SH-SY5Y (cell line): ENCODE measurements around the gene NRTN.

Experiments used
- GATA2 ChIP-seq: IDR thresholded peaks from 2 replicates; pipeline ENCODE4 v1.6.1; 2011; ENCODE audit warnings: mild to moderate bottlenecking, low read depth, low read length
- GATA3 ChIP-seq: IDR thresholded peaks from 2 replicates; pipeline ENCODE4 v1.6.1; 2011; ENCODE audit warnings: low read depth, mild to moderate bottlenecking, low read length, moderate library complexity

The NRTN gene

DNA sequence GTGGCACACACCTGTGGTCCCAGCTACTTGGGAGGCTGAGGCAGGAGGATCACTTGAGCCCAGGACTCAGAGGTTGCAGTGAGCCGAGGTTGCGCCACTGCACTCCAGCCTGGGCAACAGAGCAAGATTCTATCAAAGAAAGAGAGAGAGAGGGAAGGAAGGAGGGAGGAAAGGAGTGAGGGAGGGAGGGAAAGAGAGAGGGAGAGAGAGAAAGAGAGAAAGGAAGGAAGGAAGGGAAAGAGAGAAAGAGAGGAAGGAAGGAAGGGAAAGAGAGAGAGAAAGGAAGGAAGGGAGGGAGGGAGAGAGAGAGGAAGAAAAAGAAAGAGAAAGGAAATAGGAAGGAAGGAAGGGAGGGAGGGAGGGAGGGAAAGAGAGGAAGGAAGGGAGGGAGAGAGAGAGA, 12.4 kb downstream of the NRTN start:
- no peak for TF ChIP-seq GATA2
- no peak for TF ChIP-seq GATA3

DNA sequence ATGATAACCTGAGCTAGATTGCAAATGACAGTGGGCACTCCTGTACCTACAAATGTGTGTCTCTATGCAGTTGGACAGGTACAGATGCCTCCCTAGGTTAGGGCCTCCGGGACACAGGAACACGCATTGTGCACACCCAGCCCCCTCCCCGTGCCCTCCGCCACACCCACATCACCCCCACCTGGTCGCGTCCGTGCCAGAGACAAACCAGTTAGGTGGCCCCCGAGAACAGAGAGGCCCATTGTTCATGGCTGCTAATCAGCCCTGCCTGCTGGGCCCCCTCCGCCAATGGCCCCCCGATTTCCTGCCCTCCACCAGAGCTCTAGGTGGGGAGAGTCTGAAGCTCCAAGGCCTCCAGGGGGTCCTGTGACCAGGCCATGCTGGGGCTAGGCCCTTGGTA, 13.7 kb downstream of the NRTN start:
- TF ChIP-seq GATA3 (no peak), GATA2 (no peak)

DNA sequence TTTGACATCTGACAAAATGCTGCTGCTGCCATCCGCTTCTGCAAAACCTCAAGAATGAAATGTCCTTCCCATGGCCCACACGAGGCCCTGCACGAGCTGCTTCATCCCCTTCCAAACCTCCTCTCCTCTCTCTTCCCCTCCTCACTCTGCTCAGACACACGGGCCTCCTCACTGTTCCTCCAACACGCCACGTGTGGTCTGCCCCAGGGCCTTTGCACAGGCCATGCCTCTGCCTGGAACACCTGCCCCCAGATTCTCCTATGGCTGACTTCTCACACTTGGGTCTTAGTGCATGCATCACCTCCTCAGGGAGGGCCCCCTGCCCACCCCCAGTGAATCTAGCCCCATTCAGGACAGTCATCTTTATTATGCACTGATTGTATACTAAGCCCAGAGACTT, 15.9 kb downstream of the NRTN start:
- no peak for TF ChIP-seq GATA3

DNA sequence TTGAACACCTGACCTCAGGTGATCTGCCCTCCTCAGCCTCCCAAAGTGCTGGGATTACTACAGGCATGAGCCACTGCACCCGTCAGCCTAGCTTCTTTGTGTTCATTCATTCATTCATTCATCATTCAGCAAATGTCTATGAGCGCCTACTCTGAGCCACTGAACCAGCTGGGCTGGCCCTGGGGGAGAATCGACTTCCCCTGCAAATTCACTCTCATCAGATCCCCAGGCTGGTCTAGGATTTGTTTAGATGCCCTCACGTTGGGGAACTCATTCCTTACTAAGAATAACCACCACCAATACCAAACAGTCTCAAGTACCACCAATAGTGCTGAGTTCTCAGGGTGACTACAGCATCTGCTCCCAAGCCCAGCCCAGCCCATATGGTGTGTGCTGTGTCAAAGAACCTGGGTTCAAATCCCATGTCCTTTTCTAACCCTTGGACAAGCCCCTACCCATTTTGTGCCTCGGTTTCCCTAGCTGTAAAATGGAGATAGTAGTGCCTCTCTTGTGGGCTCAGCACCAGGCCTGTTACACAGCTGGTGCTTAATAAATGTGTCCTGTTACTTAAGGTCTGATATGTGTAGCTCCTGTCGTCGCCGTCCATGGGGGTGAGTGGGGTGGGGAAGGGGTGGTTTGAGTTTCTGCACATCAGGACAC, 16.8 kb downstream of the NRTN start:
- no peak for TF ChIP-seq GATA2
- no peak for TF ChIP-seq GATA3

DNA sequence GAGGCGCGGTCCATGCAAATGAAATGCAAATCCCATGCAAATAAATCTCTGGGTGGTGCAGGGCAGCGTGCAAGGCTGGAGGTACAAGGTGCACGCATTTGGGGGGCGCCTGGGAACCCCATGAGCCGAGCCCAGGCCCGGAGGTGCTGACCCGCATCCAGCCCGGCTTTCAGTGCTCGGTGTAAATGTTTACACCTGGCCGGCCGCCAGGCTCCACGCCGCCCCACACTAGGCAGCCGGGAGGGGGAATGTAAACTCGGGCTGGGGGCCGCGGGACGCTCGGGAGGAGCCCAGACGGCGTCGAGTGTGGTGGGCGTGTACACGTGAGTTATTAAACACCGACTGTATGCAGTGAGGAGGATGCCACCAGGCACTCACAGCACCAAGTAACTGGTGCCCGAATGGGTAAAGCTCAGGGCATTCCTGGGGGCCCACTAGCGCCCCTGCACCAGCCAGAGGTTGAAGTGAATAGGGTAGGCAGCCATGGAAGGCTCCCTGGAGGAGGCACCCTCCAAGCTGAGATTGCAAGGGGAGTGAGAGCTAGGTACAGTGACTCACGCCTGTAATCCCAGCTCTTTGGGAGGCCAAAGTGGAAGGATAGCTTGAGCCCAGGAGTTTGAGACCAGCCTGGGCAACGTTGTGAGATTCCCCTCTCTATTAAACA, 17.4 kb downstream of the NRTN start:
- no peak for TF ChIP-seq GATA2
- TF ChIP-seq GATA3 = no peak

DNA sequence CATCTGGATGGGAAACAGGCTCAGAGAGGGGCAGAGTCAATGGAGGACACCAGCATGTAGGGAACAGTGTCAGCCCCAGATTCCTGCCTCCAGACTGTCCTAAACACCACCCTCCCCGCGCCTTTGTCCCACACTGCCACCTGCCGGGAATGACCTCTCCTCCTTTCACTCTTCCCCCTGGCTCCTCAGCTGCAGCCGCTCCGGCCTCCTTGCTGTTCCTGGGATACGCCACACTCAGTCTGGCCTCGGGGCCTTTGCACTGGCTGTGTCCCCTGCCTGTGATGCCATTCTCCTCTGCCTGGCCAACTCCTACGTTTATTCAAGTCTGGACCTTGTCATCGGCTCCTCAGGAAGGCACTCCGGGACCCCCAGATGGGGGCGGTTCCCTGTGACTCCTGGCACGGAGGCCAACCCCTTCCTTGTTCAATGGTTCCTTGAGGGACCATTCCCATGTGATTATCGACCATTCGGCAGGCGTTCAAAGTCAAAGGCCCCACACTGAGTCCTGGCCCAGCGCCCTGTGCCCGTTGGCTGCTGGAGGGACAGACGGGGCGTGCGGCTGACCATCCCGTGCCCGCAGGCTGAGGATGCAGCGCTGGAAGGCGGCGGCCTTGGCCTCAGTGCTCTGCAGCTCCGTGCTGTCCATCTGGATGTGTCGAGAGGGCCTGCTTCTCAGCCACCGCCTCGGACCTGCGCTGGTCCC, 18.9 kb downstream of the NRTN start:
- TF ChIP-seq GATA3 = no peak
- no peak for TF ChIP-seq GATA2

DNA sequence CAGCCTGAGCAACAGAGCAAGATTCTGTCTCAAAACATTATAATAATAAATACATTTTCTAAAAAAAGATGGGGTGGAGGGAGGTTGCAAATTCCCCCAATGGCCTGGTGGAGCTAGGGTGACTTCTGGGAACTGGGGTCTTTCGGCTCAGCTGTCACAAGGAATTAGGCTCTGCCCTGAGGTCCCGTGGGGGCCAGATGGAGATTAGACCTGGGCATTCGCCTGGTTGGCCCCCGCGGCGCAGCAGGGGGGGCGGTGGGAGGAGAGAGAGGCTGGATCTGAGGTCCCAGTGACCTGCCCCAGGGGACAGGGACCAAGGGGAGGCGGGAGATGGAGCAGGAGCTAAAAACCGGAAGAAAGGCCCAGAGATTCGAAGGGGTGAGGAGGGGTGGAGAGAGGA, 19.9 kb downstream of the NRTN start:
- TF ChIP-seq GATA3 (no peak), GATA2 (no peak)

DNA sequence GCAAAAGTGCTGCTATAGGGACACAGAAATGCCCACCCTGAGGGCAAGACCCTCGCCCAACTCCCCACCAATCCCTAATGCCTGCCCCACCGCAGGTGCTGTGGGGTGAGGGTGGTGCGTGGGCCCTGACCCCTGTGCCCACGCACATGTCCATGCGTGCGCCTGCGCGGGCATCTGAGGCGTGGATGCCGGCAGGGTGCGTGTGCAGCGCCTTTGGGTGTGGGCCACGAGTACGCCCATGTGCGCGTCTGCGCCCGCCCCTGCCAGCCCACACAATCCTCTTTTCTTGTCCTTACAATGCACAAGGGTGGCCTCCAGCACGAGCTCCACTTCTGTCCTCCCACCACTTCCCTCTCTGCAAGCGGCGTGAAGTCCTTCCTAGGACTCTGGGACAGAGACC, 20.3 kb downstream of the NRTN start:
- TF ChIP-seq GATA2 (no peak), GATA3 (no peak)

DNA sequence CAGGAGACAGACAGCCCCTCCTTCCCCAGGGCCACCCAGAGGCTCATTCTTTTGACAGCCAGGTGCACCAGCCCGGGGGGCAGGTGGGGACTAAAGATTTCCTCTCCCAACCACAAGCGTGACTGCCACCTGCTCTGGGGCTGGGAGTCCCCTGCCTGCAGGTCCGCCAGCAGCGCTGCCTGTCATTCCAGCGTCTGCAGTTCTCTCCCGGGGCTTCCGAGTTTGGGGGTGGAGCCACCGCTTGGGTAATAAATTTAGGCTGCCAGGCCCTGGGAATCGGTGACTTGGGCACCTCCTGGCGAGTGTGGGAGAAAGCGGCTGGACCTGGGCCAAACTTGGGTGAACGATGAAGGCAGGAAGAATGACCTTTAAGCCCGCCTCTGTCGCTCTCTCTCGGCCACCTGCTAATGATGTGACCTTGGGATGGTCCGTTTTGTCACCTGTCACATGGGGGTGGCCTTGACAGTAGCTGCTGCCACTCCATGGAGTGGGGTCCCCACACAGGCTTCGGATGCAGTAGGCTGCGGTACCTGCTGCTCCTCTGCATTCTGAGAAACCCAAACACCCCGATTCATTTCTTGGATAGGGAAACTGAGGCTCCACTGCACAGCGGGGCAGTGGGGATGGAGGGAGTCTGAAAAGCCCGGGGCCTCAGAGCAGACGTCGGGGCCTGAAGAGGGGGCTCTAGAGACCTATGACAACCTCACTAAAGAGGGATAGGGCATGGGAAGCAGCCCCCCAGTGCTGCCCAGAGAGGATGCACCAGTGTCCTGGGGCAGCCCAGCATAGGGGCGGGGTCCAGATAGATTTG, 21.9 kb downstream of the NRTN start:
- TF ChIP-seq GATA2 = no peak
- TF ChIP-seq GATA3 = no peak

DNA sequence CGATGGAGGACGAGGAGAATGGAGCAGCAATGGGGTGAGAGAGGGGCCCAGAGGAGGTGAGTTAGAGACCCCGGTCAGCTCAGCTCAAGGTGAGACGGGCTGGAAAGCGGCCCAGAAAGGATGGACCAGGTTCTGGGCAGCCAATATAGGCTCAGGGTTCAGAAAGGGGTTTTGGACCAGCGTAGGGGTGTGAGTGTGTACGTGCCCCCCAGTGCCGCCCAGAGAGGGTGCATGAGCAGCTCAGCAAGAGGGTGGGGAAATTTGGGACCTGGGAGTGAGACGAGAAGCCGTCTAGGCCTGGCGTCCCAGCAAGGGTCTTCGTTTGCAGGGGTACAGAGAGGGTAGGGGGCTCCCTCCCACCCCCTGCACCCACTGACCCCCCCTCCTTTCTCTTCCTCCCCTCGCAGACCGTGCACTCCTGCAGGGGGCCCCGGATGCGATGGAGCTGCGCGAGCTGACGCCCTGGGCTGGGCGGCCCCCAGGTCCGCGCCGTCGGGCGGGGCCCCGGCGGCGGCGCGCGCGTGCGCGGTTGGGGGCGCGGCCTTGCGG, 22.5 kb downstream of the NRTN start:
- TF ChIP-seq GATA3 (no peak), GATA2 (no peak)

DNA sequence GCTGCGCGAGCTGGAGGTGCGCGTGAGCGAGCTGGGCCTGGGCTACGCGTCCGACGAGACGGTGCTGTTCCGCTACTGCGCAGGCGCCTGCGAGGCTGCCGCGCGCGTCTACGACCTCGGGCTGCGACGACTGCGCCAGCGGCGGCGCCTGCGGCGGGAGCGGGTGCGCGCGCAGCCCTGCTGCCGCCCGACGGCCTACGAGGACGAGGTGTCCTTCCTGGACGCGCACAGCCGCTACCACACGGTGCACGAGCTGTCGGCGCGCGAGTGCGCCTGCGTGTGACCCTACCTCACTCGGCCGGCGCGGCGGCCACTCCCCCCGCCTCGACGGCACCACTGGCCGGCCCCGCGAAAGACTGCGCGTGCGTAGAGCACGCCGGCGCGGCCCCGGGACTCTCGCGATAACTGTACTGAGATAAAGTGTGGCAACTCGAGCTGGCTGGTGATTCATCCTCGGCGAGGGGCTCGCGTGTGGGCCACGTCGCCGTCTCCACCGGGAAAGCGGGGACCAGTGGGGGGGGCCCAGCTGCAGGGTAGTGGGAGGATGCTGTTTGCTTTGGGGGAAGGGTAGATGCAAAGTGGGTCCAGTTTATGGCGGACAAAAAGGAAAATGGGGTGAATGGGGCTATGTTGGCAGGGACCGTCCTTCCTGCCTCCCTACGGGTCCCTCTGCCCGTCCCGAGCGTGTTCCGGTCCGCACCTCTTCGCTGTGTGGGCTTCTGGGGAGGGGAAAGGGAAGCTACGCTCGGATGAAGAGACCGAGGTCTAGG, 23.2 kb downstream of the NRTN start:
- TF ChIP-seq GATA2 (peak; percentile 56; the same call in 1 of the 2 replicates), GATA3 (no peak)

DNA sequence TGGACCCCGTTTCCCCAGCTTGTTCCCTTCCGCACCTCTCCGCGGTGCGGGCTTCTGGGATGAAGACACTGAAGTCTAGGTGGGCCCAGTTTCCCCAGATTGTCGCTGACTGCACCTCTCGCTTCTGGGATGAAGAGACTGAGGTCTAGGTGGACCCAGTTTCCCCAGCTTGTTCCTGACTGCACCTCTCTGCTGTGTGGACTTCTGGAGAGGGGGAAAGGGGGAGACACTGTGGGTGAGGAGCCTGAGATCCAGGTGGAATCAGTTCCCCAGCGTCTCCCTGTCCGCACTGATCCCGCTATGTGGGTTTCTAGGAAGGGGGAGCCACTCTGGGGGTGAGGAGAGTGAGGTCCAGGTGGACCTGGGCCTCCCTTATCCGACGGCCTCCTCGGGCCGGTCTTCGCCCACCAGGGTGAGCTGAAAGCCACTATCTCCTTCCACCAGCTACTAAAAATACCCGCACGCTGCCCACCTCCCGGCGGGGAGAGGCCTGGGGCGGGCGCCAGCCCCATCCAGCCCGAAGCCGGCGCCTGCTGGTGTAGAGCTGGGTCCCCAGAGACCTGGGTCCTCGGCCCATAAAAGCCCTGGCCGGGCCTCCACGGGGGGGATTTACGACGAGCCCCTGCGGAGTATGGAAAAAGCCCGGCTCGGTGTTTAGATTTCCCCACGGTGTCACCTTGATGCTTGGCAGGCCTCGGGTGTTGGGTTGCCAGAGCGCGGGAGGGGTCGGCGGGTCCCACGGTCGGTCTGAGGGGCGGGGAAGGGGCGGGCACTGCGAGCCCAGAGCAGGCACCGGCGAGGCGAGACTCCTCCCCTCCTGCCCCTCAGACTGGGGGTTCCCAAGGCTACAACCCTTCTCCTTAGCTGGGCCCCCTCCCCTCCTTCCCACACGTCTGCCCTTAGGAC, 24.0 kb downstream of the NRTN start:
- TF ChIP-seq GATA3 (no peak), GATA2 (no peak)
